Amniotic epithelial cell (primary cell): ENCODE measurements around the gene PSMB2.

Experiments used
- DNase-seq: peaks from one replicate; pipeline ENCODE4 v3.0.0-alpha.2; 2010; ENCODE audit warnings: low read depth

The PSMB2 gene

DNA sequence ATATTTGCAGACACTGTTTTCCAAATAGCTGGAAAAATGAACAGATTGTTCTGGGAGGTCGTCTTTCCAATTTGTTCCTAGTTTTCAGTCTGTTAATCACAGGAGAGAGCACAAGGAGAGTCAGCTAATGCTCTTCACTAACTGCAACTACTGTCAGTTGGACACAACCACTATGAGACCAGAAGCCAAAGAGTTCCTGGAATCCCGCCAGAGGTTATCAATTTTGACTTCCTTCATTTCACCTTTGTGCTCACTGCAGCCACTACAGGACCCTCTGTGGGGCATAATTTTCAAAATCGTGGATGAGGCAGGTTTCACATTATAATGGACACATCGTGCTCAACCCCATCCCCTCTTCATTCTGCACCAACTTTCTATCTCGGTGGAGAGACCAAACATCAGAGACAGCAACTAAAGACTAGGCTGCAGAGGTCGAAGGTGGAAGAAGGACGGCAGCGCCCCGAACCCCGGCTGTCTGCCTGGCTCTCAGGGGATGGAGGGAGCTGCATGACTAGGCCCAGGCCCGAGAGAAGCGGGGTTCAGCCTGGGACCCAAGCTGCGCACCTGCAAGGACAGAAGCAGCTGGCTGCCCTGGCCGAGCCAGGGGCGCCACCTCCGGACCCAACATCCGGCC lies 84.7 kb downstream of the PSMB2 start:
- no peak for DNase-seq

DNA sequence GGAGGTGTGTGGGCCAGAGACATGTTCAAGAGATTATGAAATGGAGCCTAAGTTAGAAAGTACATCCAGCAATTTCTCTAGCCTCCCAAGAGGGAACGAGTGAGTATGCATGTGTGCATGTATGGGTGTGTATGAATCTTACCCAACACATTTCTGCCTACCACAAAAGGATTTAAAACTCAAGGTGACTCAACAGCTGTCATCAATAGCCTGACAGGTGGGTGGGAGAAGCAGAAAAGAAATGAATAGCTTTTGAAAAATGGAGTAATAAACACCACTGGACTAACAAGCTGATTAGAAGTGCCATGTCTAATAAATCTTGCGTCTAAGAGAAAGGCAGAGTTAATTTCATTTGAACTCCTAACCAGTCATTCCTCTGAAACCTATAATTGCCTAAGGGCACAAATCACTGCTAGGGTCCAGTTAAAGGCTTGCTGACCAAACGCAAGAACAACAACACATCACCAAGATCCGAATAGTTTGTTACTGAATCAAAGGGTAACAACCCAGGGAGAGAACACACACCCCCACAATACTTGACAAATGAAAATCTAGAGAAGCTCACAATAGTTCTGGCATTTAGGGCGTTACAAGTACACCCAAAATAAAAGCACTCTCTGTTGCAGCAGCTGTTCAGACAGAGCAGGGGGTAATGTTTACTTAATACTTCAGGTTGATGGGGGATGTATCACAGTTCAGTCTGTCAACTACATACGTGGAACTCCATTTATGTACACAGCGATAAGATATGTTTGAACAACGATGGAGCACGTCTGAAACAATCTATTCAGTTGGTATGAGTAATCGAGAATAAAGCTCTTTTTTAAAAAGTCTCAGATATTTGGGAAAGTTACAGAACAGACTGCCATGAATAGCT lies 85.5 kb downstream of the PSMB2 start:
- peak; percentile 95 for DNase-seq

DNA sequence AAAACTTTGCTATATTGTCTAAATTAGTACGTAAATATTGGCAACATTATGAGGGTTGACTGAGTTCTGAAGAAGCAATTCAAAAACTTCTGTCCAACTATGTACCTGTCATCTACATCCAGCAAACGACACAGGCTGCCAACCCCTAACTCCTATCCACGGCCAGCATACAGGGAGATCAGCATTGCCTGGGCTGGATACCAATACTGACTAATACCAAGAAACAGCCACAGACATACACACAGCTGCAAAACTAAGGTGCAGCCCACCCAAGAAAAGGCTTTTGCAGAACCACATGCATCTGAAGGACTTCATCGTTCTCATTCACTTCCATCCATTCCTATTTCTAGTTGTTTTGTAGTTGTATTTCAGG lies 86.1 kb downstream of the PSMB2 start:
- no peak for DNase-seq

DNA sequence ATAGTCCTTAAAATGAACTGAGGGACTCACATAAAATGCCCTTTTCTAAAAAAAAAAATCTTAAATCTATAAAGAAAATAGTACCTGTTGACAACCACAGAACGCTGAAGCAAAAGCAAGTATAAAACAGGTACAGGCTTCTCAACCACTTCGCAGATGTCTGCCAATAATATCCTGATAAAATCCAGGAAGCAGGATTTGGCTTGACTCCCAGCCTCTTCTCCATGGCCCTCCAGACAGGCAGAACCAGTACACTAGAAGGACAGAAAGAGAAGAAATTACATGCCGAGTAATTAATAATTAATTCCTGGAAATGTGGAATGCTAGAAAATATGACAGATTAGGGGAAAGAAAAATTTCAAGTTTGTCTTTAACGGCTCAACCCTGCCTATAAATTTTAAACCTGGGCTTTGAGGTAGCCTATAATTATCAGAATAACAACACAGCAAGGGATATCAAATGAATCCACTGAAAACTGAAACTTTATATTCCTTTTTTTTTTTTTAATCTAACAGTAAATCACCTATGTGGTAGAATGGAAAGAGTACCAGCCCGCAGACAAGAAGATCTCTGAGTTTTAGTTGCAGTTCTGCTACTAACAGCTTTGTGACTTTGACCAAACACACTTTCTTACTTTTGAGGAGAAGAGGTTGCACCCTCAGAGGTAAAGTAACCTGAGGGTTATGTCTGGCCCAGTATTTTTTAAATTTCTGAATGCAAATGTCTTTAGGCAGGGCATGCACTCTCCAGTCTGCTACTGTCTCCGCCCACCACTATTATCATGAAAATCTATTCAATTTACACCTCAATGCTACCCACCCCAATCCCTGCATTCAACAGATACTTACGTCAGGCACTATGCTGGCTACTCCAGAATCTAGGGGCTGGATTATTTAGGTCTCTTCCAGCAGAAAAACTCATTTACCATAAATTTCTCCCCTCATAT lies 86.8 kb downstream of the PSMB2 start:
- peak; percentile 19 for DNase-seq

DNA sequence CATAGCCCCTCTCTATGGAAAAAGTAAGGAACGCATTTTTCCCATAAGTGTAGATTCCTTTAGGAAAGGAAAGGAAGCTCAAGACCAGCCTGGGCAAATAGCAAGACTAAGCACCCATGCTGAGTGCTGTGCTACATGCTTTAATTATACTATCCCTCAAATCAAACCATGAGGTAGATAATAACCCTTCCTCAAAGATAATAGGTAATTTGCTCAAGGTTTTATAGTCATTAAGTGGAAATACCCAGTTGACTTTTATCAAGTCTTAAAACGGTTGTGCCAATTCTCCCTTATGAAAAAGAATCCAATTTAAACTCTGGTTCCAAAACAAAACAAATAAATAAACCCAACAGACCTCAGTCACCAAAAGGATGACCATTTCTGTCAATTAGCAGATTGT lies 87.5 kb downstream of the PSMB2 start:
- no peak for DNase-seq
